ENCODE results near the gene RPS6KA4.
"Not testable (repeated sequence)": the region's sequence is repeated elsewhere in the genome, so short reads cannot be mapped to it uniquely, and the experiment has no call there.

Gene RPS6KA4

GRCh38 chr11:64413417-64413816 is 54.5 kb downstream of the RPS6KA4 start:
- no peak for DNase-seq (ENCODE audit: extremely low read depth in 1 of 2, low read depth in 1 of 2)

- DNase-seq (ENCODE audit: extremely low read depth in 1 of 2, low read depth in 1 of 2) = no peak
Observed at GRCh38 chr11:64415286-64415685, 56.3 kb downstream of the RPS6KA4 start.

GRCh38 chr11:64415996-64416728 is 57.2 kb downstream of the RPS6KA4 start:
- no peak for DNase-seq (ENCODE audit: extremely low read depth in 1 of 2, low read depth in 1 of 2)

GRCh38 chr11:64418233-64418632 is 59.3 kb downstream of the RPS6KA4 start:
- not testable (repeated sequence) for DNase-seq (ENCODE audit: extremely low read depth in 1 of 2, low read depth in 1 of 2)

- DNase-seq (ENCODE audit: extremely low read depth in 1 of 2, low read depth in 1 of 2) = no peak
Observed at GRCh38 chr11:64419257-64419790, 60.4 kb downstream of the RPS6KA4 start.

- DNase-seq (ENCODE audit: extremely low read depth in 1 of 2, low read depth in 1 of 2) = no peak
Observed at GRCh38 chr11:64419818-64420485, 61.0 kb downstream of the RPS6KA4 start.
